ENCODE measurements around the gene SVBP. TPM values are rescaled to one million over a fixed set of nuclear protein-coding genes. Genes with fewer than 3 reads are reported as not detected.

The SVBP gene
- polyA plus RNA-seq, 4 donors: 17.7 to 36.0 (median 27.0) TPM

DNA sequence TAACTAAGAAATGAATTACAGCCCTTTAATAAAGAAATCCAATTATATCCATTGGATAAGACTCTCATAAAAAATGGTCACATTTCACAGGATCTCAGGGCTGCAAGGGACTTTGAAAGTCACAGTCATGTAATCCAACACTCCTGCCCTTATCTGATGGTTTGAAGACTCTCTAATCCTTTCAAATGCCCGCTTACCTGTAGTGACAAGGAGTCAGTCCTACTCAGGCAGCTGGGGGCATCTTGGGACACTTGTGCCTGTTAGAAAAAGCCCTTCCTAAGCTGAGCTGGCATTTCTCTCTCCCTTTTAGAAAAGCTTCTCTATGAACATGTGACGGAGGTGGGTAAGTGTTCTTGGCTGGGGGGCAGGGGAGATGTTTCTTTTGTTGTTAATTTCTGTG, 18.2 kb upstream of the SVBP start:
- no peak overlapping the region for H3K4me3 ChIP-seq (ENCODE audit: low read depth in 1 of 3, low read length in 3 of 3)
- H3K27me3 ChIP-seq (ENCODE audit: control insufficient read depth in 3 of 3, insufficient read depth in 3 of 3, low read length in 3 of 3): no peaks in the 10 kb centered on the region
- H3K4me1 ChIP-seq (ENCODE audit: control insufficient read depth in 3 of 3, insufficient read depth in 2 of 3, low read depth in 1 of 3, low read length in 2 of 3): no peaks in the 10 kb centered on the region
- FAIRE-seq: no peak
- WGBS, 3 donors: 94 to 97% (median 96%) methylated on average over 2 of the region's 2 CpGs
- no peaks in the 10 kb centered on the region for H3K9me3 ChIP-seq (ENCODE audit: control insufficient read depth in 2 of 2, insufficient read depth in 1 of 2, low read depth in 1 of 2, low read length in 1 of 2)
- no peak overlapping the region for H3K27ac ChIP-seq (ENCODE audit: low read depth in 1 of 3, low read length in 2 of 3)
- H3K36me3 ChIP-seq (ENCODE audit: control insufficient read depth in 3 of 3, insufficient read depth in 2 of 3, low read depth in 1 of 3, low read length in 3 of 3): peaks cover 0 to 24% (median 2%) of the 10 kb centered on the region in 3 donors
- DNase-seq: no peak

GRCh38 chr1:42834803-42835202, 17.6 kb upstream of the SVBP start:
- no peak overlapping the region for H3K27ac ChIP-seq (ENCODE audit: low read depth in 1 of 3, low read length in 2 of 3)
- H3K4me3 ChIP-seq (ENCODE audit: low read depth in 1 of 3, low read length in 3 of 3): no peak overlapping the region
- H3K36me3 ChIP-seq (ENCODE audit: control insufficient read depth in 3 of 3, insufficient read depth in 2 of 3, low read depth in 1 of 3, low read length in 3 of 3): peaks cover 0 to 29% (median 2%) of the 10 kb centered on the region in 3 donors
- DNase-seq: no peak
- H3K4me1 ChIP-seq (ENCODE audit: control insufficient read depth in 3 of 3, insufficient read depth in 2 of 3, low read depth in 1 of 3, low read length in 2 of 3): no peaks in the 10 kb centered on the region
- H3K27me3 ChIP-seq (ENCODE audit: control insufficient read depth in 3 of 3, insufficient read depth in 3 of 3, low read length in 3 of 3): no peaks in the 10 kb centered on the region
- no peak for FAIRE-seq
- WGBS, 3 donors: 88 to 94% (median 90%) methylated on average over 5 of the region's 5 CpGs
- no peaks in the 10 kb centered on the region for H3K9me3 ChIP-seq (ENCODE audit: control insufficient read depth in 2 of 2, insufficient read depth in 1 of 2, low read depth in 1 of 2, low read length in 1 of 2)

GRCh38 chr1:42833981-42834380, 16.8 kb upstream of the SVBP start:
- Histone ChIP-seq H3K9me3 (ENCODE audit: control insufficient read depth in 2 of 2, insufficient read depth in 1 of 2, low read depth in 1 of 2, low read length in 1 of 2) (no peaks in the 10 kb centered on the region), H3K4me1 (ENCODE audit: control insufficient read depth in 3 of 3, insufficient read depth in 2 of 3, low read depth in 1 of 3, low read length in 2 of 3) (no peaks in the 10 kb centered on the region), H3K36me3 (ENCODE audit: control insufficient read depth in 3 of 3, insufficient read depth in 2 of 3, low read depth in 1 of 3, low read length in 3 of 3) (peaks cover 0 to 29% (median 2%) of the 10 kb centered on the region in 3 donors), H3K27ac (ENCODE audit: low read depth in 1 of 3, low read length in 2 of 3) (no peak overlapping the region), H3K27me3 (ENCODE audit: control insufficient read depth in 3 of 3, insufficient read depth in 3 of 3, low read length in 3 of 3) (no peaks in the 10 kb centered on the region), H3K4me3 (ENCODE audit: low read depth in 1 of 3, low read length in 3 of 3) (no peak overlapping the region)
- 85 to 93% (median 90%) methylated on average over 4 of the region's 4 CpGs for WGBS, 3 donors
- FAIRE-seq: no peak
- no peak for DNase-seq

DNA sequence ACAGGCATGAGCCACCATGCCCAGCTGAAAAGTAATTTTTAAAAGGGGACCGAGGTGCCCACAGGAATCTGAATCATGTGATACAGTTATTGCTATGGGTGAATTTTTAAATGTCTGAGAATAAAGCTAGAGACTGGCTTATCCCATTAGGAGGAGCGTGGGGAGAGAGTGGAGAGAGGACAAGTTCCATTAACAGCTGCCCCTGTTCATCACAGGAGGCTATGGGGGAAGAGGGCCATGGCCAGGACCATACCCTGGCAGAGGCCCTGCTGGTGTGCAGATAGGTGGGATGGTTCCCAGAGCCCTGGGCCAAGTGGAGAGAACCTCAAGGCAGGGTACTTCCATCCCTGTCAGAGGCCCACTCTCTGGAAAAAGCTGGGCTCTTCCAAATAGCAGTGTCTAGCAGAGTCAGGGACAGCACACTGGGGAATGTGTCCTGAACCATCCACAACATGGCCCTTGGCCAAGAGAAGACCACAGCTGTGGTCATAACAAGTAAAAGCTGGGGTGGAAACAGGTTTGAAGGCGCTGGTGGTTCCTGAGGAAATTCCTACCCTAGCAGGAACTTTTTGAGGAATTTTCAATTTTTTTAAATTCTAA, 15.5 kb upstream of the SVBP start:
- Histone ChIP-seq H3K9me3 (ENCODE audit: control insufficient read depth in 2 of 2, insufficient read depth in 1 of 2, low read depth in 1 of 2, low read length in 1 of 2) (no peaks in the 10 kb centered on the region), H3K4me1 (ENCODE audit: control insufficient read depth in 3 of 3, insufficient read depth in 2 of 3, low read depth in 1 of 3, low read length in 2 of 3) (no peaks in the 10 kb centered on the region), H3K27me3 (ENCODE audit: control insufficient read depth in 3 of 3, insufficient read depth in 3 of 3, low read length in 3 of 3) (no peaks in the 10 kb centered on the region), H3K27ac (ENCODE audit: low read depth in 1 of 3, low read length in 2 of 3) (no peak overlapping the region), H3K4me3 (ENCODE audit: low read depth in 1 of 3, low read length in 3 of 3) (no peak overlapping the region), H3K36me3 (ENCODE audit: control insufficient read depth in 3 of 3, insufficient read depth in 2 of 3, low read depth in 1 of 3, low read length in 3 of 3) (peaks cover 0 to 30% (median 2%) of the 10 kb centered on the region in 3 donors)
- FAIRE-seq (no peak), DNase-seq (no peak)
- WGBS, 3 donors: 91 to 97% (median 94%) methylated on average over 3 of the region's 3 CpGs

GRCh38 chr1:42831273-42831672, 14.1 kb upstream of the SVBP start:
- H3K27me3 ChIP-seq (ENCODE audit: control insufficient read depth in 3 of 3, insufficient read depth in 3 of 3, low read length in 3 of 3): no peaks in the 10 kb centered on the region
- H3K4me1 ChIP-seq (ENCODE audit: control insufficient read depth in 3 of 3, insufficient read depth in 2 of 3, low read depth in 1 of 3, low read length in 2 of 3): no peaks in the 10 kb centered on the region
- H3K9me3 ChIP-seq (ENCODE audit: control insufficient read depth in 2 of 2, insufficient read depth in 1 of 2, low read depth in 1 of 2, low read length in 1 of 2): no peaks in the 10 kb centered on the region
- FAIRE-seq (no peak), DNase-seq (no peak)
- no peak overlapping the region for H3K27ac ChIP-seq (ENCODE audit: low read depth in 1 of 3, low read length in 2 of 3)
- H3K4me3 ChIP-seq (ENCODE audit: low read depth in 1 of 3, low read length in 3 of 3): no peak overlapping the region
- H3K36me3 ChIP-seq (ENCODE audit: control insufficient read depth in 3 of 3, insufficient read depth in 2 of 3, low read depth in 1 of 3, low read length in 3 of 3): peaks cover 0 to 29% (median 0%) of the 10 kb centered on the region in 3 donors

- no peaks in the 10 kb centered on the region for H3K27me3 ChIP-seq (ENCODE audit: control insufficient read depth in 3 of 3, insufficient read depth in 3 of 3, low read length in 3 of 3)
- H3K9me3 ChIP-seq (ENCODE audit: control insufficient read depth in 2 of 2, insufficient read depth in 1 of 2, low read depth in 1 of 2, low read length in 1 of 2): no peaks in the 10 kb centered on the region
- H3K36me3 ChIP-seq (ENCODE audit: control insufficient read depth in 3 of 3, insufficient read depth in 2 of 3, low read depth in 1 of 3, low read length in 3 of 3): peaks cover 0 to 27% (median 0%) of the 10 kb centered on the region in 3 donors
- no peak overlapping the region for H3K4me3 ChIP-seq (ENCODE audit: low read depth in 1 of 3, low read length in 3 of 3)
- FAIRE-seq: no peak
- H3K27ac ChIP-seq (ENCODE audit: low read depth in 1 of 3, low read length in 2 of 3): no peak overlapping the region
- 90 to 93% (median 93%) methylated on average over 17 of the region's 17 CpGs for WGBS, 3 donors
- no peak for DNase-seq
- H3K4me1 ChIP-seq (ENCODE audit: control insufficient read depth in 3 of 3, insufficient read depth in 2 of 3, low read depth in 1 of 3, low read length in 2 of 3): no peaks in the 10 kb centered on the region
Measured at GRCh38 chr1:42830631-42831030, 13.4 kb upstream of the SVBP start.

GRCh38 chr1:42825036-42825851, 8.0 kb upstream of the SVBP start:
- FAIRE-seq: no peak
- 55 to 69% (median 69%) methylated on average over 10 of the region's 10 CpGs for WGBS, 3 donors
- peak; percentile 16 to 25 for DNase-seq

GRCh38 chr1:42824481-42825035, 7.4 kb upstream of the SVBP start:
- Histone ChIP-seq H3K4me3 (ENCODE audit: low read depth in 1 of 3, low read length in 3 of 3) (no peak overlapping the region), H3K9me3 (ENCODE audit: control insufficient read depth in 2 of 2, insufficient read depth in 1 of 2, low read depth in 1 of 2, low read length in 1 of 2) (no peaks in the 10 kb centered on the region), H3K27me3 (ENCODE audit: control insufficient read depth in 3 of 3, insufficient read depth in 3 of 3, low read length in 3 of 3) (no peaks in the 10 kb centered on the region), H3K27ac (ENCODE audit: low read depth in 1 of 3, low read length in 2 of 3) (no peak overlapping the region), H3K36me3 (ENCODE audit: control insufficient read depth in 3 of 3, insufficient read depth in 2 of 3, low read depth in 1 of 3, low read length in 3 of 3) (peaks cover 0 to 6% (median 0%) of the 10 kb centered on the region in 3 donors), H3K4me1 (ENCODE audit: control insufficient read depth in 3 of 3, insufficient read depth in 2 of 3, low read depth in 1 of 3, low read length in 2 of 3) (peaks cover 0 to 3% (median 0%) of the 10 kb centered on the region in 3 donors)
- DNase-seq: no peak
- no peak for FAIRE-seq
- 93 to 96% (median 95%) methylated on average over 4 of the region's 4 CpGs for WGBS, 3 donors

More at GRCh38 chr1:42825036-42825851, 8.0 kb upstream of the SVBP start:
- Histone ChIP-seq H3K9me3 (ENCODE audit: control insufficient read depth in 2 of 2, insufficient read depth in 1 of 2, low read depth in 1 of 2, low read length in 1 of 2) (no peaks in the 10 kb centered on the region), H3K4me1 (ENCODE audit: control insufficient read depth in 3 of 3, insufficient read depth in 2 of 3, low read depth in 1 of 3, low read length in 2 of 3) (peaks cover 0 to 3% (median 0%) of the 10 kb centered on the region in 3 donors), H3K4me3 (ENCODE audit: low read depth in 1 of 3, low read length in 3 of 3) (no peak overlapping the region), H3K36me3 (ENCODE audit: control insufficient read depth in 3 of 3, insufficient read depth in 2 of 3, low read depth in 1 of 3, low read length in 3 of 3) (peaks cover 0 to 8% (median 0%) of the 10 kb centered on the region in 3 donors), H3K27ac (ENCODE audit: low read depth in 1 of 3, low read length in 2 of 3) (no peak overlapping the region), H3K27me3 (ENCODE audit: control insufficient read depth in 3 of 3, insufficient read depth in 3 of 3, low read length in 3 of 3) (no peaks in the 10 kb centered on the region)
